ENCODE results near the gene PROM2.
"Not testable (repeated sequence)": the region's sequence is repeated elsewhere in the genome, so short reads cannot be mapped to it uniquely, and the experiment has no call there.

Gene PROM2

DNA sequence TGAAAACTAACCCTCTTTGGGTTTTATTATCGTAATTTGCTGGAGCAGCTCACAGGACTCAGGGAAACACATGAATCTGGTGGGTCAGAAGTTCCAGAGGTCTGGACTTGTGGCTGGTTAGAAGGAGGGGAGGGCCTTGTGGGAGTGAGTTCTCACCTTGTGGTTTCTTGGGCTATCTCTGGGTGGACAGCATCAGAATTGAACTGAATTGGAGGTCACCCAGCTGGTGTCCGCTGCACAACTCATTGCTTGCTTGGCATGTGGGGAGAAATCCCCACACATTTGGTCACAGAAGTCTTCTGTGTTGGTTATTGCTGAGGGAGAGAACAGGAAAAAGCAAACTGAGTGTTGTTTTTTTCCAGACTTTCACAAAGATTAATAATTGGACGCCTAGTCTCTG is 39.4 kb upstream of the PROM2 start:
- no peak for DNase-seq
- no peaks in the 10 kb centered on the region for H3K4me1 ChIP-seq
- no peak overlapping the region for H3K4me3 ChIP-seq (ENCODE audit: low read depth, low read length)
- H3K27me3 ChIP-seq, result no peaks in the 10 kb centered on the region
- no peaks in the 10 kb centered on the region for H3K9me3 ChIP-seq
- H3K36me3 ChIP-seq, result no peaks in the 10 kb centered on the region
- TF ChIP-seq, protein P1, sequence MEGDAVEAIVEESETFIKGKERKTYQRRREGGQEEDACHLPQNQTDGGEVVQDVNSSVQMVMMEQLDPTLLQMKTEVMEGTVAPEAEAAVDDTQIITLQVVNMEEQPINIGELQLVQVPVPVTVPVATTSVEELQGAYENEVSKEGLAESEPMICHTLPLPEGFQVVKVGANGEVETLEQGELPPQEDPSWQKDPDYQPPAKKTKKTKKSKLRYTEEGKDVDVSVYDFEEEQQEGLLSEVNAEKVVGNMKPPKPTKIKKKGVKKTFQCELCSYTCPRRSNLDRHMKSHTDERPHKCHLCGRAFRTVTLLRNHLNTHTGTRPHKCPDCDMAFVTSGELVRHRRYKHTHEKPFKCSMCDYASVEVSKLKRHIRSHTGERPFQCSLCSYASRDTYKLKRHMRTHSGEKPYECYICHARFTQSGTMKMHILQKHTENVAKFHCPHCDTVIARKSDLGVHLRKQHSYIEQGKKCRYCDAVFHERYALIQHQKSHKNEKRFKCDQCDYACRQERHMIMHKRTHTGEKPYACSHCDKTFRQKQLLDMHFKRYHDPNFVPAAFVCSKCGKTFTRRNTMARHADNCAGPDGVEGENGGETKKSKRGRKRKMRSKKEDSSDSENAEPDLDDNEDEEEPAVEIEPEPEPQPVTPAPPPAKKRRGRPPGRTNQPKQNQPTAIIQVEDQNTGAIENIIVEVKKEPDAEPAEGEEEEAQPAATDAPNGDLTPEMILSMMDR (IDR thresholded peaks at IDR 0.05; ENCODE audit: low read depth, low read length), result no peak

- TF ChIP-seq, protein P1 (IDR thresholded peaks at IDR 0.05; ENCODE audit: low read depth, low read length), result no peak
- Histone ChIP-seq H3K4me1 (no peaks in the 10 kb centered on the region), H3K4me3 (ENCODE audit: low read depth, low read length) (no peak overlapping the region), H3K27me3 (no peaks in the 10 kb centered on the region), H3K36me3 (no peaks in the 10 kb centered on the region), H3K9me3 (no peaks in the 10 kb centered on the region)
- DNase-seq, result no peak
Observed at GRCh38 chr2:95238131-95238530, 36.1 kb upstream of the PROM2 start.

DNA sequence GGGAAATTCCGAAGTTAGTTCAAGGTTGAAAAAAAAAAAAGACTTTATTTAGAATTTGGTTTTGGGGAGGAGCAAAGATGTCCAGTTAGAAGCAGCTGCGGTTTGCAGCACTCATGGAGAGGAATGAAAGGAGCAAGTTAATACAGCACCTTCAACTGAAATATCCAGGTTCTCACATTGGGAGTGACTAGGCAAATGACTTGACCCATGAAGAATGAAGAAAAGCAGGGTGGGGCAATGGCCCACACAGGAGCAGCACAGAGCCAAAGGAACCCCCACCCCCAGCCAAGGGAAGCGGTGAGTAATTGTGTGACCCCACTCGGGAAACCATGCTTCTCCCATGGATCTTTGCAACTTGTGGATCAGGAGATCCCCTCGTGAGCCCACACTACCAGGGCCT is 34.2 kb upstream of the PROM2 start:
- TF ChIP-seq, protein P1 (IDR thresholded peaks at IDR 0.05; ENCODE audit: low read depth, low read length), result no peak
- H3K9me3 ChIP-seq, result no peaks in the 10 kb centered on the region
- no peak overlapping the region for H3K4me3 ChIP-seq (ENCODE audit: low read depth, low read length)
- H3K4me1 ChIP-seq, result no peaks in the 10 kb centered on the region
- H3K27me3 ChIP-seq, result no peaks in the 10 kb centered on the region
- H3K36me3 ChIP-seq, result no peaks in the 10 kb centered on the region
- no peak for DNase-seq

DNA sequence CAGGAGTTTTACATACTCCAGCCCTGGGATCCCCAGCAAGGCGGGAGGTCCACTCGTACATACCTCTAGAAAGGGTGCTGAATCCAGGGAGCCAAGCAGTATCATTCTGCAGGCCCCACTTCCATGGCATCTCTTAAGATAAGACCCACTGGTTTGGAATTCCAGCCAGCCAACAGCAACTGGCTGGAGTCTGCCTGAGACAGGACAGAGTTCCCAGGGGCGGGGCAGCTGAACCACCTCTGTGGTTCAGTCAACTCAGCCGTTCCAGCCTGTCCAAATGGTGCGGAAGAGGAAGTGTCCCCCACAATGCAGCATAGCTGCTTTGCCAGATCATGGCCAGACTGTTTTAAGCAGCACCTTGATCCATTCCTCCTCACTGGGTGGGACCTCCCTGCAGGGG is 33.7 kb upstream of the PROM2 start:
- Histone ChIP-seq H3K4me3 (ENCODE audit: low read depth, low read length) (no peak overlapping the region), H3K9me3 (no peaks in the 10 kb centered on the region), H3K4me1 (no peaks in the 10 kb centered on the region), H3K27me3 (no peaks in the 10 kb centered on the region), H3K36me3 (no peaks in the 10 kb centered on the region)
- TF ChIP-seq, protein P1 (IDR thresholded peaks at IDR 0.05; ENCODE audit: low read depth, low read length), result no peak
- DNase-seq, result no peak

- H3K27me3 ChIP-seq; H3K9me3 ChIP-seq; H3K36me3 ChIP-seq; DNase-seq; H3K4me1 ChIP-seq; H3K4me3 ChIP-seq (ENCODE audit: low read depth, low read length): not testable (repeated sequence)
Observed at GRCh38 chr2:95242084-95242483, 32.2 kb upstream of the PROM2 start.

DNA sequence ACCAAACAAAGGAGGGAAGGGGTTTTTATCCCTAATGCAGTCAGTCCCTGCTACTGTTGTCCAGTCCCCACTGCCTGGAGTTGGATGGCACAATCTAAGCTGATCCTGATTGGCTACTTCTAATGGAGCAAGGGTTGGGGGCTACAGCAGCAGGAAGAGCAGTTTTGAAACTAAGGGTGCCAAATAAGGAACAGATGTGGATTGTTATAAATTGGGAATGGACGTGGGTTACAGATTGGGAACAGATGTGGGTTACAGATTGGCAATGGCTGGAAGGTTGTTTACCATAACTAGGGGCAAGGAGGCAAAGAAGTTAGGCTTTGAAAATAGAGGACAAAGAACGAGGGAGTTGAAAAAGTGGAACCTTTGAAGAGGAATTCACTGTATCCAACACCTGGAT is 16.0 kb upstream of the PROM2 start:
- Histone ChIP-seq H3K4me3 (ENCODE audit: low read depth, low read length) (no peak overlapping the region), H3K4me1 (no peaks in the 10 kb centered on the region), H3K9me3 (no peaks in the 10 kb centered on the region), H3K36me3 (no peaks in the 10 kb centered on the region), H3K27me3 (no peaks in the 10 kb centered on the region)
- no peak for DNase-seq
- TF ChIP-seq, protein P1 (IDR thresholded peaks at IDR 0.05; ENCODE audit: low read depth, low read length), result no peak
